K562 (cell line): ENCODE measurements around the gene GRIA1. TPM values are rescaled to one million over a fixed set of nuclear protein-coding genes. Genes with fewer than 3 reads are reported as not detected.

Source experiments
- ATAC-seq: fragments of 200-7000 bp; cut with Tn5 transposase; 3 replicates; pipeline ENCODE4 v1.9.1; 2020; ENCODE audit warnings: moderate library complexity
- BruUV-seq: library from RNA; stranded (reverse); fragments of 400-500 nt; replicated peaks from 2 replicates; lab custom pipeline; 2021; lab: Mats Ljungman, UMichigan
- CTCF ChIA-PET: fragments of 300-600 bp; formaldehyde crosslinking; extraction: SDS; loops from one replicate; lab custom pipeline; 2021; ENCODE audit warnings: low intra/inter-chr PET ratio; lab: Yijun Ruan, JAX
- POLR2A ChIA-PET: fragments of 300-600, 350-650 bp; sonication (Branson Sonifier 250); formaldehyde crosslinking; extraction: SDS; loops from one replicate; lab custom pipeline; 2021; ENCODE audit warnings: antibody characterized with exemption, inconsistent platforms; lab: Yijun Ruan, JAX
- DNase-seq, 4 experiments: peaks; one replicate each; pipeline versions ENCODE4 v3.0.0 to v3.0.0-alpha.2; 2011 to 2018; ENCODE audit warnings: low spot score in 3 of 4, mixed read lengths in 3 of 4; ENCODE audit errors: extremely low read depth in 1 of 4
- FAIRE-seq: peaks from 2 replicates; lab custom pipeline; 2011; peaks lifted over from hg19 to GRCh38; lab: Jason Lieb, UNC
- H2AFZ ChIP-seq: 2 replicates; pipeline ENCODE4 v1.6.0; 2011; ENCODE audit warnings: low read depth, low read length, control low read depth, inconsistent platforms
- H3K27ac ChIP-seq: fragments of 200-600 bp; 3 replicates; pipeline ENCODE4 v1.8.0; 2011; ENCODE audit warnings: low read depth, mild to moderate bottlenecking, control low read depth, inconsistent platforms, low read length, moderate library complexity, mixed read lengths; ENCODE audit errors: extremely low read depth
- H3K27me3 ChIP-seq, 2 experiments: fragments of 300-600 bp in 1 of 2; 2 replicates in 1 of 2; 3 replicates in 1 of 2; pipeline versions ENCODE4 v1.6.0 to v1.8.0; 2011; ENCODE audit warnings: inconsistent platforms in 2 of 2, low read length in 2 of 2, mild to moderate bottlenecking in 1 of 2, mixed read lengths in 1 of 2, moderate library complexity in 1 of 2; ENCODE audit not compliant: control insufficient read depth in 2 of 2, insufficient read depth in 2 of 2
- H3K36me3 ChIP-seq: fragments of 300-600 bp; 3 replicates; pipeline ENCODE4 v1.8.0; 2011; ENCODE audit warnings: mild to moderate bottlenecking, low read length, inconsistent platforms; ENCODE audit not compliant: control insufficient read depth, insufficient read depth
- H3K4me1 ChIP-seq, 2 experiments: fragments of 200-600 bp in 1 of 2; replicated peaks in 1 of 2; 2 replicates in 1 of 2; 3 replicates in 1 of 2; pipeline versions ENCODE4 v1.5.1 to v1.8.0; 2011; ENCODE audit warnings: inconsistent platforms in 2 of 2, low read length in 2 of 2, mild to moderate bottlenecking in 1 of 2, mixed read lengths in 1 of 2, moderate library complexity in 1 of 2; ENCODE audit not compliant: control insufficient read depth in 2 of 2, insufficient read depth in 2 of 2
- H3K4me2 ChIP-seq: 2 replicates; pipeline ENCODE4 v1.6.1; 2011; ENCODE audit warnings: low read length, control low read depth, inconsistent platforms, mixed read lengths; ENCODE audit not compliant: insufficient read depth
- H3K4me3 ChIP-seq: fragments of 200-600 bp; sonication (generic), shearing (Covaris generic); 2 replicates; pipeline ENCODE4 v1.5.1; 2016; ENCODE audit warnings: control low read depth, inconsistent platforms
- H3K79me2 ChIP-seq: fragments of 200-600 bp; 3 replicates; pipeline ENCODE4 v1.8.0; 2011; ENCODE audit warnings: low read length, inconsistent platforms; ENCODE audit not compliant: control insufficient read depth, insufficient read depth
- H3K9ac ChIP-seq, 2 experiments: 2 replicates each; pipeline versions ENCODE4 v1.6.0 to v1.6.1; 2011; ENCODE audit warnings: low read depth in 2 of 2, low read length in 2 of 2, control low read depth in 1 of 2, inconsistent platforms in 1 of 2, mild to moderate bottlenecking in 1 of 2, mixed read lengths in 1 of 2; ENCODE audit not compliant: insufficient read depth in 1 of 2
- H3K9me1 ChIP-seq: one replicate; pipeline ENCODE4 v1.6.0; 2011; ENCODE audit warnings: inconsistent platforms, mild to moderate bottlenecking, low read length, moderate library complexity; ENCODE audit not compliant: control insufficient read depth, insufficient read depth
- H3K9me3 ChIP-seq: replicated peaks from 2 replicates; pipeline ENCODE4 v1.5.1; 2011; ENCODE audit warnings: low read depth, low read length, inconsistent platforms; ENCODE audit not compliant: control insufficient read depth, insufficient read depth
- H4K20me1 ChIP-seq: replicated peaks from 2 replicates; pipeline ENCODE4 v1.6.1; 2011; ENCODE audit warnings: low read length, inconsistent platforms, mixed read lengths; ENCODE audit not compliant: control insufficient read depth, insufficient read depth
- ARID2 ChIP-seq: fragments of 450-650 bp; IDR thresholded peaks from 2 replicates; pipeline ENCODE4 v1.6.1; 2017; ENCODE audit warnings: antibody characterized with exemption, mild to moderate bottlenecking
- BRCA1 ChIP-seq, 2 experiments: fragments of 450-650 bp in 1 of 2; sonication (generic) in 1 of 2; formaldehyde crosslinking in 1 of 2; IDR thresholded peaks; 2 replicates each; pipeline versions ENCODE4 v1.5.0 to v1.6.1; 2017 to 2020; ENCODE audit warnings: mild to moderate bottlenecking in 1 of 2, missing genetic modification reagents in 1 of 2
- CBX8 ChIP-seq: fragments of 200-600 bp; sonication (generic); IDR thresholded peaks from 2 replicates; pipeline ENCODE4 v1.6.1; 2012; ENCODE audit warnings: borderline replicate concordance, mixed run types, low read depth, mild to moderate bottlenecking, moderate library complexity, mixed read lengths, low read length, control low read depth, inconsistent platforms; ENCODE audit not compliant: poor library complexity, severe bottlenecking; ENCODE audit errors: extremely low read depth
- FIP1L1 ChIP-seq: fragments of 200-400 bp; formaldehyde crosslinking; IDR thresholded peaks from 2 replicates; pipeline ENCODE4 v1.6.1; 2018; ENCODE audit warnings: mild to moderate bottlenecking, low read depth, low read length; ENCODE audit not compliant: poor library complexity, severe bottlenecking
- HNRNPL ChIP-seq: fragments of 200-400 bp; formaldehyde crosslinking; IDR thresholded peaks from 2 replicates; pipeline ENCODE4 v1.6.1; 2017; ENCODE audit warnings: low read depth, mild to moderate bottlenecking, low read length
- KDM4B ChIP-seq, 2 experiments: fragments of 450-650 bp in 1 of 2; sonication (generic) in 1 of 2; IDR thresholded peaks; 2 replicates each; pipeline ENCODE4 v1.6.1; 2016 to 2017; ENCODE audit warnings: borderline replicate concordance in 2 of 2, antibody characterized with exemption in 1 of 2, low read depth in 1 of 2, mild to moderate bottlenecking in 1 of 2
- MED1 ChIP-seq: sonication (generic); formaldehyde crosslinking; IDR thresholded peaks from 2 replicates; pipeline ENCODE4 v1.8.1; 2023; ENCODE audit warnings: missing genetic modification reagents, borderline replicate concordance
- NCOA4 ChIP-seq: fragments of 450-650 bp; IDR thresholded peaks from 2 replicates; pipeline ENCODE4 v1.6.1; 2018; ENCODE audit warnings: mild to moderate bottlenecking; ENCODE audit not compliant: partially characterized antibody
- PCBP1 ChIP-seq: fragments of 200-400 bp; formaldehyde crosslinking; IDR thresholded peaks from 2 replicates; pipeline ENCODE4 v1.6.1; 2018; ENCODE audit warnings: mild to moderate bottlenecking, low read depth, low read length; ENCODE audit not compliant: poor library complexity, severe bottlenecking
- RBM15 ChIP-seq: fragments of 200-400 bp; formaldehyde crosslinking; IDR thresholded peaks from 2 replicates; pipeline ENCODE4 v1.6.1; 2018; ENCODE audit warnings: mild to moderate bottlenecking, low read length, moderate library complexity; ENCODE audit not compliant: insufficient read depth
- RFX7 ChIP-seq: fragments of 250-450 bp; sonication (Bioruptor Pico); IDR thresholded peaks from 2 replicates; pipeline ENCODE4 v1.5.1; 2021; ENCODE audit warnings: mild to moderate bottlenecking
- SAFB2 ChIP-seq: fragments of 200-400 bp; formaldehyde crosslinking; IDR thresholded peaks from 2 replicates; pipeline ENCODE4 v1.6.1; 2018; ENCODE audit warnings: borderline replicate concordance, low read length, low read depth, moderate library complexity; ENCODE audit not compliant: severe bottlenecking
- ZC3H8 ChIP-seq: fragments of 450-650 bp; IDR thresholded peaks from 2 replicates; pipeline ENCODE4 v1.6.1; 2017
- ZFX ChIP-seq: sonication (generic); formaldehyde crosslinking; IDR thresholded peaks from 2 replicates; pipeline ENCODE4 v1.8.0; 2022; ENCODE audit warnings: mild to moderate bottlenecking, missing genetic modification reagents, moderate library complexity
- ZNF354B ChIP-seq: fragments of 250-450 bp; sonication (Bioruptor Pico); IDR thresholded peaks from 2 replicates; pipeline ENCODE4 v1.4.0; 2020
- WGBS: fragments of 100-300 bp; shearing (Covaris generic); methylation state at CpG from one replicate; pipeline ENCODE4 v1.1.6; 2016; ENCODE audit warnings: low coverage, mixed read lengths; ENCODE audit not compliant: insufficient coverage; ENCODE audit errors: missing lambda C conversion rate; 5-methylcytosine and 5-hydroxymethylcytosine counted together
- in situ Hi-C: fragments of 300-500 bp; cut with MboI; formaldehyde crosslinking; loops from 4 replicates; pipeline ENCODE4 v1.15.0; 2018; ENCODE audit warnings: inconsistent platforms, mixed read lengths
- intact Hi-C: fragments of 100-400 bp; cut with micrococcal nuclease; formaldehyde crosslinking; loops from 2 replicates; pipeline ENCODE4 v1.14.2; 2022
- polyA plus RNA-seq, 8 experiments: library from polyadenylated mRNA; depleted of rRNA in 4 of 8; stranded (reverse) in 5 of 8; unstranded in 3 of 8; fragments of >200 nt; fragmentation: Nextera tagmentation in 2 of 8; fragmentation: Illumina TruSeq in 1 of 8; extraction: Ambion mirVana in 2 of 8; extraction: Trizol in 1 of 8; gene quantifications; 2 replicates each; pipeline versions ENCODE4 v1.2.1 to v1.2.3, GENCODE V29; 2011 to 2014; ENCODE audit warnings: inconsistent platforms in 1 of 8, missing spikeins in 1 of 8
- total RNA-seq, 7 experiments: library from RNA; depleted of rRNA in 6 of 7; stranded (reverse); fragments of >200 nt in 6 of 7; fragmentation: Illumina TruSeq in 2 of 7; extraction: Trizol in 2 of 7; gene quantifications; 2 replicates each; pipeline versions ENCODE4 v1.2.1 to v1.2.3, GENCODE V29; 2011 to 2021; ENCODE audit warnings: low replicate concordance in 1 of 7
- TF ChIP-seq, protein P1 (sequence below): sonication (generic); formaldehyde crosslinking; IDR thresholded peaks from 2 replicates; pipeline ENCODE4 v1.9.0; 2022; ENCODE audit warnings: mild to moderate bottlenecking, missing genetic modification reagents
- TF ChIP-seq, protein P2 (sequence below): IDR thresholded peaks from 2 replicates; pipeline ENCODE4 v1.6.1; 2016; ENCODE audit warnings: missing genetic modification characterization, missing compliant biosample characterization

The GRIA1 gene
- total and polyA plus RNA-seq, 9 of the 15 experiments (the other 6 are each of a cell fraction or from before 2014, with no cell fraction given), result not detected

DNA sequence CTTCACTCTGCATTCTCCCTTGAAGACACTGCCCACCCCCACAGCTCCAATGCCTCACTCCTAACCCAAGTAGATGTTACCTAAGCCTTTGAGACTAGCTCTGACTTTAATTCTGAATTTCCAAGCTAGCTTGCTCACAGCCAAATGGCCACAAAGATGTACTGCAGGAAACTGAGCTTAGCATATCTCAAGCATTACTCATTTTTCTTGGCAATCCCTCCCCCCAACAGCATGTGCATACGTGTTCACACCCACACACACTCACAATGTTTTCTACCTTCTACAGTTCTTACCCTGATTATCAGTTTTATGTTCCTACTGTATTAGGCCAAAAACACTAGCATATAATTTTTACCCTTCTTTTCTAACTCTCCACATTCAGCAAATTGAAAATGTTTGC, 13.7 kb upstream of the GRIA1 start:
- ATAC-seq (no peak), DNase-seq (no peak), FAIRE-seq (no peak)
- Histone ChIP-seq H3K27ac (no peak overlapping the region), H3K79me2 (no peaks in the 10 kb centered on the region), H3K9ac (no peak overlapping the region), H3K9me1 (no peaks in the 10 kb centered on the region), H3K27me3 (no peaks in the 10 kb centered on the region), H3K4me2 (no peak overlapping the region), H3K4me1 (no peaks in the 10 kb centered on the region), H3K36me3 (no peaks in the 10 kb centered on the region), H4K20me1 (no peaks in the 10 kb centered on the region), H3K9me3 (no peaks in the 10 kb centered on the region), H2AFZ (no peak overlapping the region), H3K4me3 (no peak overlapping the region)
- CTCF ChIA-PET, result no interaction called here
- WGBS, result 0% methylated on average over 1 of the region's 1 CpG
- intact Hi-C loops, result no loop called here
- TF ChIP-seq NCOA4 (no peak), RBM15 (no peak), MED1 (CRISPR knock-in tag) (no peak), BRCA1 (IDR thresholded peaks at IDR 0.05) (no peak), BRCA1 (CRISPR knock-in tag; IDR thresholded peaks at IDR 0.05) (no peak)
- TF ChIP-seq, protein P1, sequence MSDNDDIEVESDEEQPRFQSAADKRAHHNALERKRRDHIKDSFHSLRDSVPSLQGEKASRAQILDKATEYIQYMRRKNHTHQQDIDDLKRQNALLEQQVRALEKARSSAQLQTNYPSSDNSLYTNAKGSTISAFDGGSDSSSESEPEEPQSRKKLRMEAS (CRISPR knock-in tag), result no peak
- POLR2A ChIA-PET, result no interaction called here
- in situ Hi-C loops, result no loop called here
- BruUV-seq, result no TSS peak

- H3K27me3 ChIP-seq, result no peaks in the 10 kb centered on the region
- ATAC-seq (no peak), FAIRE-seq (no peak), DNase-seq (no peak)
- ChIA-PET CTCF (no interaction called here), POLR2A (no interaction called here)
- H3K4me2 ChIP-seq, result no peak overlapping the region
- no TSS peak for BruUV-seq
- no peak overlapping the region for H3K9ac ChIP-seq
- no peak overlapping the region for H2AFZ ChIP-seq
- H3K27ac ChIP-seq, result no peak overlapping the region
- H3K4me3 ChIP-seq, result no peak overlapping the region
- H3K36me3 ChIP-seq, result no peaks in the 10 kb centered on the region
- no peaks in the 10 kb centered on the region for H3K4me1 ChIP-seq
- H3K79me2 ChIP-seq, result no peaks in the 10 kb centered on the region
- in situ Hi-C loops, result no loop called here
- no peaks in the 10 kb centered on the region for H3K9me3 ChIP-seq
- intact Hi-C loops, result no loop called here
- no peaks in the 10 kb centered on the region for H3K9me1 ChIP-seq
- H4K20me1 ChIP-seq, result no peaks in the 10 kb centered on the region
- TF ChIP-seq KDM4B (IDR thresholded peaks at IDR 0.05; ENCODE audit: borderline replicate concordance in 2 of 2, low read depth in 1 of 2) (no peak), ZNF354B (no peak), SAFB2 (no peak), ZFX (CRISPR knock-in tag) (no peak), PCBP1 (no peak), RFX7 (no peak), HNRNPL (no peak), ZC3H8 (no peak), FIP1L1 (no peak), ARID2 (no peak), CBX8 (no peak)
- TF ChIP-seq, protein P2, sequence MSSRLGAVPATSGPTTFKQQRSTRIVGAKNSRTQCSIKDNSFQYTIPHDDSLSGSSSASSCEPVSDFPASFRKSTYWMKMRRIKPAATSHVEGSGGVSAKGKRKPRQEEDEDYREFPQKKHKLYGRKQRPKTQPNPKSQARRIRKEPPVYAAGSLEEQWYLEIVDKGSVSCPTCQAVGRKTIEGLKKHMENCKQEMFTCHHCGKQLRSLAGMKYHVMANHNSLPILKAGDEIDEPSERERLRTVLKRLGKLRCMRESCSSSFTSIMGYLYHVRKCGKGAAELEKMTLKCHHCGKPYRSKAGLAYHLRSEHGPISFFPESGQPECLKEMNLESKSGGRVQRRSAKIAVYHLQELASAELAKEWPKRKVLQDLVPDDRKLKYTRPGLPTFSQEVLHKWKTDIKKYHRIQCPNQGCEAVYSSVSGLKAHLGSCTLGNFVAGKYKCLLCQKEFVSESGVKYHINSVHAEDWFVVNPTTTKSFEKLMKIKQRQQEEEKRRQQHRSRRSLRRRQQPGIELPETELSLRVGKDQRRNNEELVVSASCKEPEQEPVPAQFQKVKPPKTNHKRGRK, result no peak
Measured at GRCh38 chr5:153480401-153480800, 10.1 kb upstream of the GRIA1 start.
